NCI-H524 (cell line): ENCODE results near the gene DLGAP1.
"Not testable (repeated sequence)": the region's sequence is repeated elsewhere in the genome, so short reads cannot be mapped to it uniquely, and the experiment has no call there.

Experiments used
- DNase-seq, 2 experiments: peaks; one replicate each; lab custom pipeline; 2025; lab: John Stamatoyannopoulos, UW

Gene DLGAP1

GRCh38 chr18:4078246-4078645 is 376.9 kb downstream of the DLGAP1 start:
- no peak for DNase-seq

GRCh38 chr18:4077721-4078120 is 377.4 kb downstream of the DLGAP1 start:
- DNase-seq = no peak

GRCh38 chr18:4077204-4077603 is 377.9 kb downstream of the DLGAP1 start:
- DNase-seq = no peak

- no peak for DNase-seq
Observed at GRCh38 chr18:4074647-4075046, 380.5 kb downstream of the DLGAP1 start.

- DNase-seq = no peak
Observed at GRCh38 chr18:4069183-4069582, 385.9 kb downstream of the DLGAP1 start.

- peak in 1 of 2 experiments; percentile 59 for DNase-seq
Observed at GRCh38 chr18:4068552-4069158, 386.5 kb downstream of the DLGAP1 start.

GRCh38 chr18:4063545-4063944 is 391.6 kb downstream of the DLGAP1 start:
- DNase-seq = no peak

- no peak for DNase-seq
Observed at GRCh38 chr18:4060427-4061281, 394.5 kb downstream of the DLGAP1 start.

- DNase-seq = no peak
Observed at GRCh38 chr18:4058179-4058578, 396.9 kb downstream of the DLGAP1 start.

GRCh38 chr18:4040391-4041092 is 414.6 kb downstream of the DLGAP1 start:
- no peak for DNase-seq

- peak; percentile 29 to 55 for DNase-seq
Observed at GRCh38 chr18:4035521-4035920, 419.6 kb downstream of the DLGAP1 start.

- not testable (repeated sequence) for DNase-seq
Observed at GRCh38 chr18:4034815-4035214, 420.3 kb downstream of the DLGAP1 start.

GRCh38 chr18:4026542-4026941 is 428.6 kb downstream of the DLGAP1 start:
- no peak for DNase-seq

- DNase-seq = no peak
Observed at GRCh38 chr18:4024702-4025101, 430.4 kb downstream of the DLGAP1 start.

- DNase-seq = not testable (repeated sequence)
Observed at GRCh38 chr18:4022749-4023148, 432.4 kb downstream of the DLGAP1 start.

- no peak for DNase-seq
Observed at GRCh38 chr18:4020026-4020425, 435.1 kb downstream of the DLGAP1 start.

- peak; percentile 1 to 44 for DNase-seq
Observed at GRCh38 chr18:4017480-4017879, 437.6 kb downstream of the DLGAP1 start.

GRCh38 chr18:4016391-4017049 is 438.6 kb downstream of the DLGAP1 start:
- no peak for DNase-seq

- no peak for DNase-seq
Observed at GRCh38 chr18:4007846-4008245, 447.3 kb downstream of the DLGAP1 start.

- DNase-seq = no peak
Observed at GRCh38 chr18:4004183-4004829, 450.8 kb downstream of the DLGAP1 start.

GRCh38 chr18:3998698-3999333 is 456.3 kb downstream of the DLGAP1 start:
- DNase-seq = peak; percentile 20 to 45
